ENCODE results near the gene NCLN. TPM values are rescaled to one million over a fixed set of nuclear protein-coding genes. Genes with fewer than 3 reads are reported as not detected.

Gene NCLN
- total RNA-seq, 2 experiments from 2014 or later: 49.6 to 51.9 TPM

- Histone ChIP-seq H3K27ac (ENCODE audit: low read depth in 1 of 2, low read length in 2 of 2) (no peak overlapping the region), H3K9me3 (ENCODE audit: control insufficient read depth in 1 of 2, insufficient read depth in 1 of 2, low read length in 2 of 2) (no peaks in the 10 kb centered on the region), H3K4me1 (ENCODE audit: insufficient read depth, low read length) (no peaks in the 10 kb centered on the region), H3K4me3 (ENCODE audit: low read length) (no peak overlapping the region), H3K27me3 (ENCODE audit: control insufficient read depth in 1 of 2, insufficient read depth in 2 of 2, low read length in 2 of 2) (no peaks in the 10 kb centered on the region), H3K36me3 (ENCODE audit: insufficient read depth, low read length) (peaks cover 44% of the 10 kb centered on the region)
- TF ChIP-seq, protein P1, sequence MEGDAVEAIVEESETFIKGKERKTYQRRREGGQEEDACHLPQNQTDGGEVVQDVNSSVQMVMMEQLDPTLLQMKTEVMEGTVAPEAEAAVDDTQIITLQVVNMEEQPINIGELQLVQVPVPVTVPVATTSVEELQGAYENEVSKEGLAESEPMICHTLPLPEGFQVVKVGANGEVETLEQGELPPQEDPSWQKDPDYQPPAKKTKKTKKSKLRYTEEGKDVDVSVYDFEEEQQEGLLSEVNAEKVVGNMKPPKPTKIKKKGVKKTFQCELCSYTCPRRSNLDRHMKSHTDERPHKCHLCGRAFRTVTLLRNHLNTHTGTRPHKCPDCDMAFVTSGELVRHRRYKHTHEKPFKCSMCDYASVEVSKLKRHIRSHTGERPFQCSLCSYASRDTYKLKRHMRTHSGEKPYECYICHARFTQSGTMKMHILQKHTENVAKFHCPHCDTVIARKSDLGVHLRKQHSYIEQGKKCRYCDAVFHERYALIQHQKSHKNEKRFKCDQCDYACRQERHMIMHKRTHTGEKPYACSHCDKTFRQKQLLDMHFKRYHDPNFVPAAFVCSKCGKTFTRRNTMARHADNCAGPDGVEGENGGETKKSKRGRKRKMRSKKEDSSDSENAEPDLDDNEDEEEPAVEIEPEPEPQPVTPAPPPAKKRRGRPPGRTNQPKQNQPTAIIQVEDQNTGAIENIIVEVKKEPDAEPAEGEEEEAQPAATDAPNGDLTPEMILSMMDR (IDR thresholded peaks at IDR 0.05): no peak
- Mint-ChIP-seq H3K36me3 (ENCODE audit: low read depth) (peaks cover 22% of the 10 kb centered on the region), H3K27me3 (no peaks in the 10 kb centered on the region), H3K4me3 (no peak overlapping the region), H3K9me3 (no peaks in the 10 kb centered on the region), H3K4me1 (ENCODE audit: low read depth) (no peaks in the 10 kb centered on the region), H3K27ac (no peak overlapping the region)
- ChIA-PET POLR2A (no interaction called here), CTCF (no interaction called here)
- no peak for ATAC-seq (ENCODE audit: poor library complexity)
- DNase-seq: no peak
- intact Hi-C loops (cut with DNase I, micrococcal nuclease): no loop called here
Observed at GRCh38 chr19:3203805-3204645, 18.3 kb downstream of the NCLN start.

GRCh38 chr19:3204646-3205275 is 19.0 kb downstream of the NCLN start:
- Mint-ChIP-seq H3K9me3 (no peaks in the 10 kb centered on the region), H3K27me3 (no peaks in the 10 kb centered on the region), H3K4me3 (no peak overlapping the region), H3K4me1 (ENCODE audit: low read depth) (no peaks in the 10 kb centered on the region), H3K36me3 (ENCODE audit: low read depth) (peaks cover 22% of the 10 kb centered on the region), H3K27ac (no peak overlapping the region)
- ATAC-seq (ENCODE audit: poor library complexity) (no peak), DNase-seq (no peak)
- Histone ChIP-seq H3K4me1 (ENCODE audit: insufficient read depth, low read length) (no peaks in the 10 kb centered on the region), H3K27me3 (ENCODE audit: control insufficient read depth in 1 of 2, insufficient read depth in 2 of 2, low read length in 2 of 2) (no peaks in the 10 kb centered on the region), H3K36me3 (ENCODE audit: insufficient read depth, low read length) (peaks cover 41% of the 10 kb centered on the region), H3K27ac (ENCODE audit: low read depth in 1 of 2, low read length in 2 of 2) (no peak overlapping the region), H3K9me3 (ENCODE audit: control insufficient read depth in 1 of 2, insufficient read depth in 1 of 2, low read length in 2 of 2) (no peaks in the 10 kb centered on the region), H3K4me3 (ENCODE audit: low read length) (no peak overlapping the region)
- ChIA-PET CTCF (no interaction called here), POLR2A (no interaction called here)
- TF ChIP-seq, protein P1 (IDR thresholded peaks at IDR 0.05): no peak
- intact Hi-C loops (cut with DNase I, micrococcal nuclease): no loop called here

DNA sequence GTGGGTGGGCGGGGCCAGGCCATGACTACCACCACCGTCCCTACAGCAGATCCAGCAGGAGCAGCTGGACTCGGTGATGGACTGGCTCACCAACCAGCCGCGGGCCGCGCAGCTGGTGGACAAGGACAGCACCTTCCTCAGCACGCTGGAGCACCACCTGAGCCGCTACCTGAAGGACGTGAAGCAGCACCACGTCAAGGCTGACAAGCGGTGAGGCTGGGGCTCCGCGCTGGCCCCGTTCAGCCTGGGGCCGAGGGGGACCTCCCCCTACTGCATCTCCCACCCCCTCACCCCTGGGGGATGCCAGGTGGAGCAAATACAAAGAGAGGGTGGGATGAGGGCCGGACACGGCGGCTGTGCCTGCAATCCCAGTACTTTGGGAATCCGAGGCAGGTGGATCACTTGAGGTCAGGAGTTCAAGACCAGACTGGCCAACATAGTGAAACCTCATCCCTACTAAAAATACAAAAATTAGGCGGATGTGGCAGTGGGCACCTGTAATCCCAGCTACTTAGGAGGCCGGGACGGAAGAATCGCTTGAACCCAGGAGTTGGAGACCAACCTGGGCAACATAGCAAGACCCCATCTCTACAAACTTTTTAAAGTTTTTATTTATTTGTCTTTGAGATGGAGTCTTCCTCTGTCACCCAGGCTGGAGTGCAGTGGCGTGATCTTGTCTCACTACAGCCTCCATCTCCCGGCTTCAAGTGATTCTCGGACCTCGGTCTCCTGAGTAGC is 20.7 kb downstream of the NCLN start:
- intact Hi-C loops (cut with DNase I, micrococcal nuclease): no loop called here
- H3K9me3 Mint-ChIP-seq: no peaks in the 10 kb centered on the region
- peaks cover 6% of the 10 kb centered on the region for H3K4me1 ChIP-seq (ENCODE audit: insufficient read depth, low read length)
- DNase-seq (no peak), ATAC-seq (ENCODE audit: poor library complexity) (no peak)
- no peak overlapping the region for H3K4me3 Mint-ChIP-seq
- H3K27me3 ChIP-seq (ENCODE audit: control insufficient read depth in 1 of 2, insufficient read depth in 2 of 2, low read length in 2 of 2): no peaks in the 10 kb centered on the region
- peaks cover 20% of the 10 kb centered on the region for H3K36me3 Mint-ChIP-seq (ENCODE audit: low read depth)
- peaks cover 38% of the 10 kb centered on the region for H3K36me3 ChIP-seq (ENCODE audit: insufficient read depth, low read length)
- no peak overlapping the region for H3K27ac ChIP-seq (ENCODE audit: low read depth in 1 of 2, low read length in 2 of 2)
- no peaks in the 10 kb centered on the region for H3K9me3 ChIP-seq (ENCODE audit: control insufficient read depth in 1 of 2, insufficient read depth in 1 of 2, low read length in 2 of 2)
- CTCF ChIA-PET: no interaction called here
- POLR2A ChIA-PET: no interaction called here
- H3K4me3 ChIP-seq (ENCODE audit: low read length): no peak overlapping the region
- H3K27ac Mint-ChIP-seq: no peak overlapping the region
- no peaks in the 10 kb centered on the region for H3K27me3 Mint-ChIP-seq
- H3K4me1 Mint-ChIP-seq (ENCODE audit: low read depth): no peaks in the 10 kb centered on the region
- TF ChIP-seq, protein P1 (IDR thresholded peaks at IDR 0.05): no peak

Measured in CD4-positive, alpha-beta T cell (primary cell).